ENCODE measurements around the gene MRPL18. TPM values are rescaled to one million over a fixed set of nuclear protein-coding genes. Genes with fewer than 3 reads are reported as not detected.

The MRPL18 gene
- total and polyA plus RNA-seq, 4 donors = 42.9 to 120 (median 61.3) TPM

DNA sequence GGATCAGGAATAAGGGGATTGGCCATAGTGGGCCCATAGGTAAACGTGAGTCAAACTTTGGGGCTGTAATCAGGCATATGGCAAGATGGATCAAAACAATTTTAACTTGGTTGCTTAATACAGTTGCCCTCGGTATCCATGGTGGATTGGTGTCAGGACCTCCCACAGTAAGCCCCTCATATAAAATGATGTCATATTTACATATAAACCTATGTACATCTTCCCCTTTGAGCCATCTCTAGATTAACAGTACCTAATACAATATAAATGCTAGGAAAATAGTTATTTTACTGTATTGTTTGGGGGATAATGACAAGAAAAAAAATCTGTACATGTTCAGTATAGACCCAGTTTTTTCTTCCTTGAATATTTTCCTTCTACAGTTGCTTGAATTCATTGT is 35.9 kb upstream of the MRPL18 start:
- Histone ChIP-seq H3K9me3 (ENCODE audit: control insufficient read depth in 4 of 4, insufficient read depth in 3 of 4, low read length in 3 of 4) (no peaks in the 10 kb centered on the region), H3K4me3 (no peak overlapping the region), H3K27me3 (ENCODE audit: control insufficient read depth in 3 of 3, insufficient read depth in 3 of 3, low read length in 2 of 3) (no peaks in the 10 kb centered on the region), H3K4me1 (ENCODE audit: control insufficient read depth in 5 of 5, insufficient read depth in 5 of 5, low read length in 5 of 5) (no peaks in the 10 kb centered on the region), H3K9ac (ENCODE audit: insufficient read depth in 1 of 2, low read length in 2 of 2) (no peak overlapping the region), H3K27ac (ENCODE audit: low read depth in 1 of 2, low read length in 1 of 2) (no peak overlapping the region), H3K36me3 (ENCODE audit: control insufficient read depth in 4 of 4, insufficient read depth in 4 of 4, low read length in 4 of 4) (peaks cover 23 to 50% (median 31%) of the 10 kb centered on the region in 4 donors)
- TF ChIP-seq, protein P1, sequence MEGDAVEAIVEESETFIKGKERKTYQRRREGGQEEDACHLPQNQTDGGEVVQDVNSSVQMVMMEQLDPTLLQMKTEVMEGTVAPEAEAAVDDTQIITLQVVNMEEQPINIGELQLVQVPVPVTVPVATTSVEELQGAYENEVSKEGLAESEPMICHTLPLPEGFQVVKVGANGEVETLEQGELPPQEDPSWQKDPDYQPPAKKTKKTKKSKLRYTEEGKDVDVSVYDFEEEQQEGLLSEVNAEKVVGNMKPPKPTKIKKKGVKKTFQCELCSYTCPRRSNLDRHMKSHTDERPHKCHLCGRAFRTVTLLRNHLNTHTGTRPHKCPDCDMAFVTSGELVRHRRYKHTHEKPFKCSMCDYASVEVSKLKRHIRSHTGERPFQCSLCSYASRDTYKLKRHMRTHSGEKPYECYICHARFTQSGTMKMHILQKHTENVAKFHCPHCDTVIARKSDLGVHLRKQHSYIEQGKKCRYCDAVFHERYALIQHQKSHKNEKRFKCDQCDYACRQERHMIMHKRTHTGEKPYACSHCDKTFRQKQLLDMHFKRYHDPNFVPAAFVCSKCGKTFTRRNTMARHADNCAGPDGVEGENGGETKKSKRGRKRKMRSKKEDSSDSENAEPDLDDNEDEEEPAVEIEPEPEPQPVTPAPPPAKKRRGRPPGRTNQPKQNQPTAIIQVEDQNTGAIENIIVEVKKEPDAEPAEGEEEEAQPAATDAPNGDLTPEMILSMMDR (IDR thresholded peaks at IDR 0.05; ENCODE audit: control extremely low read depth, extremely low read depth) = no peak
- 90% methylated on average over 2 of the region's 2 CpGs for WGBS, 2 donors
- ATAC-seq (ENCODE audit: insufficient read depth, low FRiP score) (no peak), DNase-seq (no peak)

- no peak overlapping the region for H3K27ac ChIP-seq (ENCODE audit: low read depth in 1 of 2, low read length in 1 of 2)
- no peaks in the 10 kb centered on the region for H3K4me1 ChIP-seq (ENCODE audit: control insufficient read depth in 5 of 5, insufficient read depth in 5 of 5, low read length in 5 of 5)
- WGBS, 2 donors = 81 to 85% methylated on average over 15 of the region's 15 CpGs
- ATAC-seq (ENCODE audit: insufficient read depth, low FRiP score) = no peak
- no peaks in the 10 kb centered on the region for H3K9me3 ChIP-seq (ENCODE audit: control insufficient read depth in 4 of 4, insufficient read depth in 3 of 4, low read length in 3 of 4)
- TF ChIP-seq, protein P1 (IDR thresholded peaks at IDR 0.05; ENCODE audit: control extremely low read depth, extremely low read depth) = no peak
- H3K27me3 ChIP-seq (ENCODE audit: control insufficient read depth in 3 of 3, insufficient read depth in 3 of 3, low read length in 2 of 3) = no peaks in the 10 kb centered on the region
- peaks cover 23 to 48% (median 31%) of the 10 kb centered on the region in 4 donors for H3K36me3 ChIP-seq (ENCODE audit: control insufficient read depth in 4 of 4, insufficient read depth in 4 of 4, low read length in 4 of 4)
- H3K4me3 ChIP-seq = no peak overlapping the region
- peak in 1 of 3 donors; percentile 13 for DNase-seq
- H3K9ac ChIP-seq (ENCODE audit: insufficient read depth in 1 of 2, low read length in 2 of 2) = no peak overlapping the region
Observed at GRCh38 chr6:159754959-159755914, 35.0 kb upstream of the MRPL18 start.

DNA sequence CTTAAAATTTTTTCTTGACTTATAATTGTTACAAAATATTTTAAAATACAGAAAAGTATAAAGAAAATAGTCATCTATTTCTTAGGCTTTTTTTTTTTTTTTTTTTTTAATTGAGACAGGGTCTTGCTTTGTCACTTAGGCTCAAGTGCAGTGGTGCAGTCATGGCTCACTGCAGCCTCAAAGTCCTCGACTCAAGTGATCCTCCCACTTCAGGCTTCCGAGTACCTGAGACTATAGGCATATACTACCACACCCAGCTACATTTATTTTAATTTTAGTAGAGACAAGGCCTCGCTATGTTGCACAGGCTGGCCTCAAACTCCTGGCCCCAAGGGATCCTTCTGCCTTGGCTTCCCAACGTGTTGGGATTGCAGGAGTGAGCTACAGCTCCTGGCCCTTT is 33.8 kb upstream of the MRPL18 start:
- Histone ChIP-seq H3K27ac (ENCODE audit: low read depth in 1 of 2, low read length in 1 of 2) (no peak overlapping the region), H3K9ac (ENCODE audit: insufficient read depth in 1 of 2, low read length in 2 of 2) (no peak overlapping the region), H3K27me3 (ENCODE audit: control insufficient read depth in 3 of 3, insufficient read depth in 3 of 3, low read length in 2 of 3) (no peaks in the 10 kb centered on the region), H3K36me3 (ENCODE audit: control insufficient read depth in 4 of 4, insufficient read depth in 4 of 4, low read length in 4 of 4) (peaks cover 20 to 45% (median 29%) of the 10 kb centered on the region in 4 donors), H3K9me3 (ENCODE audit: control insufficient read depth in 4 of 4, insufficient read depth in 3 of 4, low read length in 3 of 4) (no peaks in the 10 kb centered on the region), H3K4me1 (ENCODE audit: control insufficient read depth in 5 of 5, insufficient read depth in 5 of 5, low read length in 5 of 5) (peaks cover 0 to 8% (median 5%) of the 10 kb centered on the region in 5 donors), H3K4me3 (no peak overlapping the region)
- TF ChIP-seq, protein P1 (IDR thresholded peaks at IDR 0.05; ENCODE audit: control extremely low read depth, extremely low read depth) = no peak
- DNase-seq = no peak
- ATAC-seq (ENCODE audit: insufficient read depth, low FRiP score) = no peak
- WGBS, 2 donors = 74 to 91% methylated on average over 4 of the region's 4 CpGs

Measured in lung (tissue), 12 donors.